LNCAP (cell line): ENCODE measurements around the gene ADPRH.

Experiments
- TF ChIP-seq, protein P1 (sequence below): fragments of 450-650 bp; IDR thresholded peaks from 2 replicates; pipeline ENCODE4 v1.5.1; 2017; ENCODE audit warnings: mild to moderate bottlenecking

ADPRH gene

DNA sequence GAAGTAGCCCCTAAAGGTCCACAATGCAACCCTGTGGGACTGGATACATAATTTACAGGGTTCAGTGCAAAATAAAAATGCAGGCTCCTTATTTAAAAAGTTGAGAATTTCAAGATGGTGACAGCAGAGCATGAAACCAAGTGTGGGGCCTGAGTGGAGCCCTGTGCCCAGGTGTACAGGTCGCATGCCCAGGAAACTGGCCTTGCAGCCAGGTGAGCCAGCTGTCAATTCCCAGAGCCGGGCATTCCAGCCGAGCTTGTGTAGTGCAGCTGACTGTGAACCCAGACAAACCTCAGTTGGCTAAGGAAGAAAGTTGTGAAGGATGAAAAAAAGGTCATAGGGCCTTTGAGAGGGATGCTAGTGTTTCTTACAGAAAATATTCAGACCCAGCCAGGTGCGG, 53.5 kb downstream of the ADPRH start:
- TF ChIP-seq, protein P1, sequence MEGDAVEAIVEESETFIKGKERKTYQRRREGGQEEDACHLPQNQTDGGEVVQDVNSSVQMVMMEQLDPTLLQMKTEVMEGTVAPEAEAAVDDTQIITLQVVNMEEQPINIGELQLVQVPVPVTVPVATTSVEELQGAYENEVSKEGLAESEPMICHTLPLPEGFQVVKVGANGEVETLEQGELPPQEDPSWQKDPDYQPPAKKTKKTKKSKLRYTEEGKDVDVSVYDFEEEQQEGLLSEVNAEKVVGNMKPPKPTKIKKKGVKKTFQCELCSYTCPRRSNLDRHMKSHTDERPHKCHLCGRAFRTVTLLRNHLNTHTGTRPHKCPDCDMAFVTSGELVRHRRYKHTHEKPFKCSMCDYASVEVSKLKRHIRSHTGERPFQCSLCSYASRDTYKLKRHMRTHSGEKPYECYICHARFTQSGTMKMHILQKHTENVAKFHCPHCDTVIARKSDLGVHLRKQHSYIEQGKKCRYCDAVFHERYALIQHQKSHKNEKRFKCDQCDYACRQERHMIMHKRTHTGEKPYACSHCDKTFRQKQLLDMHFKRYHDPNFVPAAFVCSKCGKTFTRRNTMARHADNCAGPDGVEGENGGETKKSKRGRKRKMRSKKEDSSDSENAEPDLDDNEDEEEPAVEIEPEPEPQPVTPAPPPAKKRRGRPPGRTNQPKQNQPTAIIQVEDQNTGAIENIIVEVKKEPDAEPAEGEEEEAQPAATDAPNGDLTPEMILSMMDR = no peak

DNA sequence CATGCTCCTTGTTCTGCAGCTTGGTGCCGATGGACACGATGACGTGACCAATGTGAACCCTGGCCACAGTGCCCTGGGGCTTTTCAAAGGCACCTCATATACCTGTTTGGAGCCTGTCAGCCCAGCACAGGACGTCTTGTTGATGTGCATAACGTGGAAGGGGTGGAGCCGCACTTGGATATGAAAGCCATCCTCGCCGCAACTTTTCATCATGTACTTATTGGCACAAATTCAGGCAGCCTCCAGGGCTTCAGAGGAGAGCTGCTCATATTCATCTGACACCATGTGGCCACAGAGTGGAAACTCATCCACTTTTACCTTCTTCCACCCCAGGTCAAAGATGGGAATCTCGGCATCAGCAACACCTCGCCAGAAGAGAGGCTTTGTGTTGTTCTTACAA, 56.4 kb downstream of the ADPRH start:
- TF ChIP-seq, protein P1 = no peak

DNA sequence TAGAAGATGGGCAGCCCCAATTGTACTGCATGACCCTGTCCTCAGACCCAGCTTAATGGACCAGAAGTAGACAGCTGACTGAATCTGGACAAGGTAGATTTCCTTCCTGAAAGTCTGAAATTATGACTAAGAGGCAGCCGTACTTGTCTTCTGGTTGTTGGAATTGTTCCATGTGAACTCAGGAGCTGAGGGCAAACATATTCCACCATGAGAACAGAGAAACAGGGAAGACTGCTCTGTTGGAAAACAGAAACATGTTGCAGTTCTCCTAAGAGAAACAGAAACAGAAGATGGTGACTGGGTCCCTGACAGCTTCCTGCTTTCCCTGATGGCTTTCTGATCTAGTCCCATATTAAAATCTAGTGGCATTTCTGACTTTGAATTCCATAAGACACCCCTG, 57.0 kb downstream of the ADPRH start:
- TF ChIP-seq, protein P1 = no peak

DNA sequence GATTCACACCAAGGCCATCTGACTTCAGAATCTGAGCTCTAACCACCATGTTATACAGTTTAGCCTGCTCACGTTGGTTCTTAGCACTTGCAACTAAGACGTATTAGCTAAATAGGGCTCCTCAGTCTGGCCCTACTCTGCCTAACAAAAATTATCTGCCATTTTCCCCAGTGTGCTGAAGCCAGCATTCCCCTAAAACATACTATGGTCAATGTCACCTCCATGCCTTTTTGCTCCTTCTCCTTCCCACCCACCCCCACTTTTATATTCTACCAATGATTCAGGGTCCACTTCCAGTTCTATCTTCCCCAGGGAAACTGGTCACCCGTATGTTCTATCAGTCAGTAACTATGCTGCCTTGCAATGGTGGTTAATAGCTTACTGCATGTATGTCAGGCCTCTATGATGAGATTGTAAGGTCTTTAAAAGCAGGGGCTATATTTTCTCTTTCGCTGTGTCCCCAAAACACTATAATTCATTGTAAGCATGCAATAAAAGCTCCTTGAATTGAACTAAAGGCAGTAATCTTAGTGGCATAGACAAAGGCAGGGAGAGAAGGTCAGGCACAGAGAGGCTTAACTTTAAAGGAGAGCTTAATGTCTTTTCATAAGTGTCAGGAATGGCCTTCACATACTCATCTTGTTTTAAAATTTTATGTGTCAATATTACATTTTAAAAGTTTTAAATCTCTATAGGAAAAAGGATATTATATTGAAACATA, 57.8 kb downstream of the ADPRH start:
- TF ChIP-seq, protein P1 = no peak

DNA sequence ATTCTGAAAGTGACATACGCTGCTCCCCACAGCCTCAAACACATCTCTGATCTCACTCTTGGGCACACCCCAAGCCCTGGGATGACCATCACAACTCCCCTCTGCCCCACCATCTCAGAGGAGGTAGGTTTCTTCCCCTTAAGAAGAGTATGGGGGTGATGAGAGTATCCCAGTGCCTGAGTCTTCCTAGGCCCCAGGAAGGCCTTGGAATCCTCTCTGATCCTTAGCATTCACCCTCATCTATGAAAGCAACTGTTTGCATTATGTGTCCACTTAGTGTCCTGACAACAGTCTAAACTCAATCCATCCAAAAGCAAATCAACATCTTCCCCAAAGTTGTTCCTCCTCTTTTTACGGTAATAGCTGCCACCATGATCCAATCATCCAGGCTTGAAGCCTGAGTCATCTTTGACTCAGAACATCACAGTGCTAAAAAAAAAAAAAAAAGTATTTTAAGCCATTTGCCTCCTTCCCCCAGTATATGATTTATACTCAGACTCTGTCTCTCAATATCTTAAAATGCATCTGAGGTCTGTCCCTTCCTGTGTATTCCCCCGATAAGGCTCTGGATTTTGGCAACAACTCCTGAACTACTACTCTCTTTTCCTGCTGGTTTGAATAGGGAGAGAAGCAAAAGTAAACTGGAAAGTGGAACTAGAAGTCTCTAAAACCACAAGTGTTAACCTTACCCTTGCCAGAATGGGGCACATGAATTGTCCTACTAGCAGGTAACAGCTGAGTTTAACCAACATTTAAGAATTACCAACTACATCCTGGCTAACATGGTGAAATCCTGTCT, 58.6 kb downstream of the ADPRH start:
- TF ChIP-seq, protein P1 = no peak
